A673 (cell line): Measurements from ENCODE around the gene C1QTNF8.

Experiments
- CTCF ChIP-seq: fragments of 300-800, 200-600 bp; sonication (generic); conservative IDR thresholded peaks from 2 replicates; pipeline ENCODE4 v1.5.1; 2017; ENCODE audit warnings: low read depth, mild to moderate bottlenecking, antibody characterized with exemption, low read length, moderate library complexity, mixed read lengths
- EZH2 ChIP-seq: fragments of 200-600 bp; sonication (generic); IDR thresholded peaks from 2 replicates; pipeline ENCODE4 v1.6.1; 2017; ENCODE audit warnings: borderline replicate concordance, low read depth, mild to moderate bottlenecking, mixed read lengths, antibody characterized with exemption, low read length; ENCODE audit not compliant: poor library complexity, severe bottlenecking

- TF ChIP-seq CTCF (no peak), EZH2 (no peak)
Measured at GRCh38 chr16:1042866-1043265, 53.2 kb downstream of the C1QTNF8 start.
